ENCODE measurements around the gene HK3.

The HK3 gene

DNA sequence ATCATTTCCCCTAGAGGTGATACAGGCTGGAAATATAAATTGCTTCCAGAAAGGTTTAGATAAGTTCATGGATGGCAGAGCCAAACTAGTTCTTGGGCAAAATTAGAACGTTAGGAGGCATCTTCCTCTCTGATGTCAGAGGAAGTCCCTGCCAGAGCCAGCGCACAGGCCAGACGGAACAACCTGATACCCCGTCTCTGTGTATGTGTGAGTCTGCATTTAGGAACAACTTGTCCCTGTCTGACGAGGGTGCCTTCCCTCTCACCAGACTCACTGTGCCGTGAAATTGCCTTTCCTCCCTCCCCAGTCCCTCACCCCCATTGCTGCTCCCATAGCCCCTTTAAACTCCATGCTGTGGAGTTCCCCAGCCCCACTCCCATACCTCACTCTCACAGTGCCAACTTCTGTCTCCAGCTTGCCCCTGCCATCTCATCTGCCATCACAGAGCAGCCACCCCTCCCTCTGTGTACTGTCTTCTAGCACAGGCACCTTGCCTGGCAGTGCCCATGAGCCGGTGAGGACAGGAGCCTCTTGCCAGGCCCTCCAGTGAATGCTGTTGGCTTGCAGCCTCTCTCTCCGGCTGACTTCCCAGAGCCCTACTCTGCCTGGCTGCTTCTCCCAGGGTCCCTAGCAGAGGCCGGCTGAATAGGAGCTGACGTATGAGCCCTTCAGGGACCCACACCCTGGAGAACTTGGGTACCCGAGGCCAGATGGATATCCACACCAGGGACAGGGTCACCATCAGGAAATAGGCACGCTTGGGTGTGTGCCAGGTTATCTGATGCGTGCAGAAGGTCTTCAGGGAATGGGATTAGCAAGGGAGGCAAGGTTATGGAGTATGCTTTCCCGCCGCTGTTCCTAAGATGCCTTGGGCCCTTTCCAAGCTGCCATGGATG is 62.1 kb downstream of the HK3 start:
- no peaks in the 10 kb centered on the region for H3K36me3 ChIP-seq (ENCODE audit: insufficient read depth, low read length)
- H3K27me3 ChIP-seq (ENCODE audit: insufficient read depth, low read length, poor library complexity) = no peaks in the 10 kb centered on the region
- H3K9me3 ChIP-seq (ENCODE audit: insufficient read depth, low read length, severe bottlenecking) = no peaks in the 10 kb centered on the region
- H3K9ac ChIP-seq (ENCODE audit: low read depth, low read length) = no peak overlapping the region
- H3K4me2 ChIP-seq (ENCODE audit: insufficient read depth, low read length) = no peak overlapping the region
- ATAC-seq (ENCODE audit: insufficient read depth, low read depth) (no peak), DNase-seq (no peak)
- no peak overlapping the region for H3K27ac ChIP-seq (ENCODE audit: low read length)
- H3K4me1 ChIP-seq (ENCODE audit: insufficient read depth, low read length) = no peaks in the 10 kb centered on the region
- no peaks in the 10 kb centered on the region for H3K79me2 ChIP-seq (ENCODE audit: insufficient read depth, low read length)
- no peak overlapping the region for H2AFZ ChIP-seq (ENCODE audit: low read depth, low read length)
- TF ChIP-seq EZH2 (IDR thresholded peaks at IDR 0.05; ENCODE audit: borderline replicate concordance, low read depth, low read length, severe bottlenecking) = no peak
- TF ChIP-seq, protein P1, sequence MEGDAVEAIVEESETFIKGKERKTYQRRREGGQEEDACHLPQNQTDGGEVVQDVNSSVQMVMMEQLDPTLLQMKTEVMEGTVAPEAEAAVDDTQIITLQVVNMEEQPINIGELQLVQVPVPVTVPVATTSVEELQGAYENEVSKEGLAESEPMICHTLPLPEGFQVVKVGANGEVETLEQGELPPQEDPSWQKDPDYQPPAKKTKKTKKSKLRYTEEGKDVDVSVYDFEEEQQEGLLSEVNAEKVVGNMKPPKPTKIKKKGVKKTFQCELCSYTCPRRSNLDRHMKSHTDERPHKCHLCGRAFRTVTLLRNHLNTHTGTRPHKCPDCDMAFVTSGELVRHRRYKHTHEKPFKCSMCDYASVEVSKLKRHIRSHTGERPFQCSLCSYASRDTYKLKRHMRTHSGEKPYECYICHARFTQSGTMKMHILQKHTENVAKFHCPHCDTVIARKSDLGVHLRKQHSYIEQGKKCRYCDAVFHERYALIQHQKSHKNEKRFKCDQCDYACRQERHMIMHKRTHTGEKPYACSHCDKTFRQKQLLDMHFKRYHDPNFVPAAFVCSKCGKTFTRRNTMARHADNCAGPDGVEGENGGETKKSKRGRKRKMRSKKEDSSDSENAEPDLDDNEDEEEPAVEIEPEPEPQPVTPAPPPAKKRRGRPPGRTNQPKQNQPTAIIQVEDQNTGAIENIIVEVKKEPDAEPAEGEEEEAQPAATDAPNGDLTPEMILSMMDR (IDR thresholded peaks at IDR 0.05; ENCODE audit: borderline replicate concordance, extremely low read depth, low read length, poor library complexity, severe bottlenecking) = no peak
- H4K20me1 ChIP-seq (ENCODE audit: insufficient read depth, low read length) = peaks cover 26% of the 10 kb centered on the region
- no peak overlapping the region for H3K4me3 ChIP-seq (ENCODE audit: low read depth in 1 of 2, low read length in 2 of 2)

DNA sequence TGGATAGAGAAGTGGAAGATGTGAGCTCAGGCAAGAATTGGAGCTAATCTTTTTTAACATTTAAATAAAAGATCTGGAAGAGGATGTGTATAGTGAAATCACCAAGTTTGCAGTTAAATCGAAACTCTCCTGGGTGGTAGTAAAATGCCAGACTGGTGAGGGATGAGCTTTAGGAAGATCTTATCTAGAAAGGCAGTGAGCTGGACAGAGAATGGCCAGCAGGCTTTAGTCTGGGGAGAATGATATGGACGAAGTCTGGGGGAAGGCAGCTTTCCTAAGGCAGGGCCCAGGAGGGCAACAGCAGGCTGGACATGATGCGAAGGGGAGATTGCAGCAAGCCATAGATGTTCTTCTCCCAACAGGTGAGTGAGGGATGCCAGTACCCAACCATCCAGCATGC is 63.2 kb downstream of the HK3 start:
- H4K20me1 ChIP-seq (ENCODE audit: insufficient read depth, low read length) = peaks cover 21% of the 10 kb centered on the region
- TF ChIP-seq, protein P1 (IDR thresholded peaks at IDR 0.05; ENCODE audit: borderline replicate concordance, extremely low read depth, low read length, poor library complexity, severe bottlenecking) = no peak
- H3K4me3 ChIP-seq (ENCODE audit: low read depth in 1 of 2, low read length in 2 of 2) = no peak overlapping the region
- H3K27me3 ChIP-seq (ENCODE audit: insufficient read depth, low read length, poor library complexity) = no peaks in the 10 kb centered on the region
- no peaks in the 10 kb centered on the region for H3K36me3 ChIP-seq (ENCODE audit: insufficient read depth, low read length)
- ATAC-seq (ENCODE audit: insufficient read depth, low read depth) (no peak), DNase-seq (no peak)
- no peak overlapping the region for H3K9ac ChIP-seq (ENCODE audit: low read depth, low read length)
- no peaks in the 10 kb centered on the region for H3K79me2 ChIP-seq (ENCODE audit: insufficient read depth, low read length)
- no peak overlapping the region for H2AFZ ChIP-seq (ENCODE audit: low read depth, low read length)
- no peak overlapping the region for H3K4me2 ChIP-seq (ENCODE audit: insufficient read depth, low read length)
- no peak overlapping the region for H3K27ac ChIP-seq (ENCODE audit: low read length)
- H3K9me3 ChIP-seq (ENCODE audit: insufficient read depth, low read length, severe bottlenecking) = no peaks in the 10 kb centered on the region
- H3K4me1 ChIP-seq (ENCODE audit: insufficient read depth, low read length) = no peaks in the 10 kb centered on the region

DNA sequence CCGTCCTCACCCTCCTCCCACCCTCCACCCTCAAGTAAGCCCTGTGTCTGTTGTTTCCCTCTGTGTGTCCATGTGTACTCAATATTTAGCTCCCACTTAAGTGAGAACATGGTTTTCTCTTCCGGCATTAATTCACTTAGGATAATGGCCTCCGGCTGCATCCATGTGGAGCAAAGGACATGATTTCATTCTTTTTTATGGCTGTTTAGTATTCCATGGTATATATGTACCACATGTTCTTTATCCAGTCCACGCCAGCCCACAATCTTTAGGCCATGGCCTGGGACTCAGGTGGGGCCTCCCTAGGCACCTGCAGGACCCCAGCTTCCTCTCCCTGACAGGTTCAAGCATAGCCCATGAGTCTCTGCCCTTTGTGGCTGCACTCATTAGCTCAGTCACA is 65.9 kb downstream of the HK3 start:
- Histone ChIP-seq H3K9ac (ENCODE audit: low read depth, low read length) (no peak overlapping the region), H3K79me2 (ENCODE audit: insufficient read depth, low read length) (no peaks in the 10 kb centered on the region), H3K4me2 (ENCODE audit: insufficient read depth, low read length) (no peak overlapping the region), H3K9me3 (ENCODE audit: insufficient read depth, low read length, severe bottlenecking) (no peaks in the 10 kb centered on the region), H4K20me1 (ENCODE audit: insufficient read depth, low read length) (peaks cover 12% of the 10 kb centered on the region), H3K27me3 (ENCODE audit: insufficient read depth, low read length, poor library complexity) (no peaks in the 10 kb centered on the region), H3K4me1 (ENCODE audit: insufficient read depth, low read length) (no peaks in the 10 kb centered on the region), H2AFZ (ENCODE audit: low read depth, low read length) (no peak overlapping the region), H3K4me3 (ENCODE audit: low read depth in 1 of 2, low read length in 2 of 2) (no peak overlapping the region), H3K36me3 (ENCODE audit: insufficient read depth, low read length) (no peaks in the 10 kb centered on the region), H3K27ac (ENCODE audit: low read length) (no peak overlapping the region)
- no peak for ATAC-seq (ENCODE audit: insufficient read depth, low read depth)
- TF ChIP-seq, protein P1 (IDR thresholded peaks at IDR 0.05; ENCODE audit: borderline replicate concordance, extremely low read depth, low read length, poor library complexity, severe bottlenecking) = no peak
- TF ChIP-seq EZH2 (IDR thresholded peaks at IDR 0.05; ENCODE audit: borderline replicate concordance, low read depth, low read length, severe bottlenecking) = no peak
- DNase-seq = no peak

Measured in DND-41 (cell line).